CD4-positive, alpha-beta T cell (primary cell): ENCODE data around the gene PEDS1. TPM values are rescaled to one million over a fixed set of nuclear protein-coding genes. Genes with fewer than 3 reads are reported as not detected.
"Not testable (repeated sequence)": the region's sequence is repeated elsewhere in the genome, so short reads cannot be mapped to it uniquely, and the experiment has no call there.

Experiments used
- ATAC-seq: fragments of 200-7000 bp; cut with Tn5 transposase; one replicate; pipeline ENCODE4 v1.10.0; 2022; ENCODE audit warnings: mild to moderate bottlenecking; ENCODE audit not compliant: poor library complexity
- CTCF ChIA-PET: fragments of 350-600 bp; sonication (Branson Sonifier 250); formaldehyde crosslinking; loops from one replicate; lab custom pipeline; 2021; ENCODE audit warnings: antibody characterized with exemption, inconsistent platforms; lab: Charles Lee
- POLR2A ChIA-PET: fragments of 350-600 bp; sonication (Branson Sonifier 250); formaldehyde crosslinking; loops from one replicate; lab custom pipeline; 2021; ENCODE audit warnings: antibody characterized with exemption, inconsistent platforms; lab: Charles Lee
- DNase-seq, 14 experiments: peaks; one replicate each; pipeline ENCODE4 v3.0.0-alpha.2; 2013 to 2020; ENCODE audit warnings: mixed read lengths in 2 of 14
- H3K27ac ChIP-seq, 2 donors: one replicate each; pipeline versions ENCODE4 v1.5.1 to v1.7.0; 2013; ENCODE audit warnings: low read length in 2 of 2, low read depth in 1 of 2, mild to moderate bottlenecking in 1 of 2
- H3K27me3 ChIP-seq, 2 experiments: 1 replicate in 1 of 2; 2 replicates in 1 of 2; pipeline versions ENCODE4 v1.6.1 to v1.7.0; 2013; ENCODE audit warnings: low read length in 2 of 2, control low read depth in 1 of 2, mild to moderate bottlenecking in 1 of 2, moderate library complexity in 1 of 2; ENCODE audit not compliant: insufficient read depth in 2 of 2, control insufficient read depth in 1 of 2
- H3K36me3 ChIP-seq: one replicate; pipeline ENCODE4 v1.6.1; 2013; ENCODE audit warnings: low read length, control low read depth; ENCODE audit not compliant: insufficient read depth
- H3K4me1 ChIP-seq: one replicate; pipeline ENCODE4 v1.6.1; 2013; ENCODE audit warnings: low read length, control low read depth; ENCODE audit not compliant: insufficient read depth
- H3K4me3 ChIP-seq: one replicate; pipeline ENCODE4 v1.5.1; 2013; ENCODE audit warnings: mild to moderate bottlenecking, low read length, moderate library complexity
- H3K9me3 ChIP-seq, 2 experiments: 1 replicate in 1 of 2; 2 replicates in 1 of 2; pipeline versions ENCODE4 v1.6.1 to v1.7.0; 2013; ENCODE audit warnings: low read length in 2 of 2, mild to moderate bottlenecking in 2 of 2, control low read depth in 1 of 2, moderate library complexity in 1 of 2; ENCODE audit not compliant: control insufficient read depth in 1 of 2, insufficient read depth in 1 of 2
- H3K27ac Mint-ChIP-seq: one replicate; pipeline ENCODE4 v1.8.0; 2020; ENCODE audit warnings: mixed read lengths
- H3K27me3 Mint-ChIP-seq: one replicate; pipeline ENCODE4 v1.8.0; 2021; ENCODE audit warnings: mixed read lengths
- H3K36me3 Mint-ChIP-seq: one replicate; pipeline ENCODE4 v1.8.0; 2021; ENCODE audit warnings: low read depth, mixed read lengths
- H3K4me1 Mint-ChIP-seq: one replicate; pipeline ENCODE4 v1.8.0; 2021; ENCODE audit warnings: low read depth, mixed read lengths
- H3K4me3 Mint-ChIP-seq: one replicate; pipeline ENCODE4 v1.8.0; 2020; ENCODE audit warnings: mild to moderate bottlenecking, mixed read lengths
- H3K9me3 Mint-ChIP-seq: one replicate; pipeline ENCODE4 v1.8.0; 2020; ENCODE audit warnings: mixed read lengths
- intact Hi-C, 2 experiments: fragments of 100-400 bp; cut with DNase I in 1 of 2; cut with micrococcal nuclease in 1 of 2; formaldehyde crosslinking; loops; one replicate each; pipeline versions ENCODE4 v1.15.1 to v1.9.0; 2023 to 2025; cut with DNase I, micrococcal nuclease
- total RNA-seq, 174 experiments: library from RNA in 2 of 174; stranded (reverse) in 2 of 174; gene quantifications; one replicate each; pipeline ENCODE4 v1.2.3 and lab custom pipeline; 2021 to 2026
- TF ChIP-seq, protein P1 (sequence below): fragments of 200-600 bp; IDR thresholded peaks from one replicate; pipeline ENCODE4 v1.8.0; 2022; ENCODE audit warnings: antibody characterized with exemption, mild to moderate bottlenecking

PEDS1 gene
- total RNA-seq, 2 experiments from 2014 or later = 21.3 to 21.9 TPM

DNA sequence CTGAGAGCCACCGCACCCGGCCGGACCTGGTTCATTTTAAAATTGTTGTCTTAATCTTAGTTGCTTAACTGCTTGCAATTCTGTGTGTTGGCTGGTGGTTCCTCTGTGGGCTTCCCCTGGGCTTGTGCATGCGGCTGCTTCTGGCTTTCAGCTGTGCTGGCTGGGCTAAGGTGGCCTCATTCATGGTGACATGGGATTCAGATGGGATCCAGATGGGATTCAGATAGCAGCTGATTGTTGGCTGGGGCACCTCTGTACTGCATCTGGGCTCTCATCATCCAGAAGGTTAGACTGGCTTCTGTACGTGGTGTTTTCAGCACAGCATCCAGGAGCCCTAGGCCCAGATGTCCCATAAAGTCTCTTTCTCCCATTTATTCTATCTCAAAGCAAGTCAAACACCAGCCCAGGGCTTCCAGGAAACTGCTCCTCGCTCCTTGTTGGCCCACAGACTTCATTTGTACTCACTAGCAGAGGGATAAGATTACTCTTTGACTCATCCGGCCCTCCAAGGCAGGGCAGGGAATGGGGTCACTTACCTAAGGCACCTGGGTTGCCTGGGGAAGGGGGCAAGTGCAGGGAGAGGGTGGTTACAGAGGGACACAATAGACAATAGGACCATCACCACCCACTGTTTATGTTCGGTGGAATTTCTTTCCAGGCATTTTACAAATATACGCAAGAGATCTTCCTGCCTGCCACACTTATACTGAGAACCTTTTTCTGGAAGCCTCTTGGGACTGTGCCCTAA lies 10.2 kb upstream of the PEDS1 start:
- TF ChIP-seq, protein P1, sequence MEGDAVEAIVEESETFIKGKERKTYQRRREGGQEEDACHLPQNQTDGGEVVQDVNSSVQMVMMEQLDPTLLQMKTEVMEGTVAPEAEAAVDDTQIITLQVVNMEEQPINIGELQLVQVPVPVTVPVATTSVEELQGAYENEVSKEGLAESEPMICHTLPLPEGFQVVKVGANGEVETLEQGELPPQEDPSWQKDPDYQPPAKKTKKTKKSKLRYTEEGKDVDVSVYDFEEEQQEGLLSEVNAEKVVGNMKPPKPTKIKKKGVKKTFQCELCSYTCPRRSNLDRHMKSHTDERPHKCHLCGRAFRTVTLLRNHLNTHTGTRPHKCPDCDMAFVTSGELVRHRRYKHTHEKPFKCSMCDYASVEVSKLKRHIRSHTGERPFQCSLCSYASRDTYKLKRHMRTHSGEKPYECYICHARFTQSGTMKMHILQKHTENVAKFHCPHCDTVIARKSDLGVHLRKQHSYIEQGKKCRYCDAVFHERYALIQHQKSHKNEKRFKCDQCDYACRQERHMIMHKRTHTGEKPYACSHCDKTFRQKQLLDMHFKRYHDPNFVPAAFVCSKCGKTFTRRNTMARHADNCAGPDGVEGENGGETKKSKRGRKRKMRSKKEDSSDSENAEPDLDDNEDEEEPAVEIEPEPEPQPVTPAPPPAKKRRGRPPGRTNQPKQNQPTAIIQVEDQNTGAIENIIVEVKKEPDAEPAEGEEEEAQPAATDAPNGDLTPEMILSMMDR = no peak
- intact Hi-C loops = no loop called here
- no peak overlapping the region for H3K4me3 Mint-ChIP-seq
- Histone ChIP-seq H3K9me3 (no peaks in the 10 kb centered on the region), H3K27ac (no peak overlapping the region), H3K27me3 (no peaks in the 10 kb centered on the region), H3K4me3 (no peak overlapping the region), H3K4me1 (peaks cover 9% of the 10 kb centered on the region), H3K36me3 (no peaks in the 10 kb centered on the region)
- H3K9me3 Mint-ChIP-seq = no peaks in the 10 kb centered on the region
- H3K36me3 Mint-ChIP-seq = no peaks in the 10 kb centered on the region
- no peak for ATAC-seq
- DNase-seq = no peak
- ChIA-PET CTCF (no interaction called here), POLR2A (no interaction called here)
- no peaks in the 10 kb centered on the region for H3K27me3 Mint-ChIP-seq
- no peak overlapping the region for H3K27ac Mint-ChIP-seq
- peaks cover 10% of the 10 kb centered on the region for H3K4me1 Mint-ChIP-seq

DNA sequence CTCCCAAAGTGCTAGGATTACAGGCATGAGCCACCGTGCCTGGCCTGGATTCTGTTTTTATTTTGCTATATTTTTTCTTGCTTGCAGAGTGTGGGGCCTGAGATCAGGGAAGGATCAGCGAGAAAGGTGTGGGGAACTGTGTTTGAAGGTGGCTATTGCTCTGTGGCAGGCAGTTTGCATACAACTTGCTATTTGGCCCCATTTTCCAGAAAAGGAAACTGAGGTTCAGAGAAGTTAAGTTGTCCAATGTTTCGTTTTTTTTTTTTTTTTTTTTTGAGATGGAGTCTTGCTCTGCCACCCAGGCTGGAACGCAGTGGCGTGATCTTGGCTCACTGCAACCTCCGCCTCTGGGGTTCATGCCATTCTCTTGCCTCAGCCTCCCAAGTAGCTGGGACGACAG lies 8.0 kb upstream of the PEDS1 start:
- DNase-seq, H3K4me3 ChIP-seq, H3K27ac Mint-ChIP-seq, intact Hi-C loops, ATAC-seq, H3K27ac ChIP-seq, H3K27me3 ChIP-seq, H3K9me3 ChIP-seq, H3K27me3 Mint-ChIP-seq, H3K36me3 ChIP-seq, H3K36me3 Mint-ChIP-seq, H3K4me3 Mint-ChIP-seq, POLR2A ChIA-PET, H3K4me1 ChIP-seq, H3K9me3 Mint-ChIP-seq: not testable (repeated sequence)
- peaks cover 10% of the 10 kb centered on the region for H3K4me1 Mint-ChIP-seq
- CTCF ChIA-PET = interaction anchor here (1.8 kb wide), 1 partner anchor 8 kb away, joined by 6 read pairs; no protein-coding TSS in a partner anchor

DNA sequence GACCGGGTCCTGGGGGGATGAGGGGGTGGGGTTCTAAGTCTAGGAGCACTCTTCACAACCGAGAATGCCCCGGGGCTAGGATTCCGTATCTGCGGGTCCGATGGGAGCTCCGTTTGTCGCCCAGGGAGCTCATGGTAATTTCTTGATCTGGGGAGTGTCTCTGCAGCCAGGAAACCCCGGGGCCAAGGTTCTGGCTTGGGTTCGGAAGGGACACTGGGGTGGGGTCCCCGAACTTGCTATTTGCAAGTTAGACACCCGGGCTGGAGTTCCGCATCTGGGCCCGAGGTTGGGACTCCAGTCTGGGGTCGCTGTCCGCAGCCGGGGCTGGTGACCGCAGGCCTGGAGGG lies 397 bp downstream of the PEDS1 start:
- Mint-ChIP-seq H3K36me3 (peaks cover 27% of the 10 kb centered on the region), H3K27me3 (no peaks in the 10 kb centered on the region), H3K27ac (peak overlapping the region; percentile 99), H3K9me3 (no peaks in the 10 kb centered on the region), H3K4me1 (peaks cover 57% of the 10 kb centered on the region), H3K4me3 (peak overlapping the region; percentile 84)
- TF ChIP-seq, protein P1 = no peak
- Histone ChIP-seq H3K27ac (peak overlapping the region; percentile 70 to 75), H3K27me3 (no peaks in the 10 kb centered on the region), H3K9me3 (no peaks in the 10 kb centered on the region), H3K4me3 (peak overlapping the region; percentile 96), H3K36me3 (peaks cover 5% of the 10 kb centered on the region), H3K4me1 (peaks cover 55% of the 10 kb centered on the region)
- ChIA-PET POLR2A (interaction anchor here (0.8 to 3.3 kb wide), 17 partner anchors 8 to 805 kb away, joined by 3 to 44 read pairs (median 7); partner anchors contain the start of genes ADNP, CEBPB, DPM1 and MOCS3), CTCF (interaction anchor here (0.6 to 3.4 kb wide), 9 partner anchors 13 to 1096 kb away, joined by 3 to 36 read pairs (median 5); partner anchors contain the start of gene UBE2V1)
- intact Hi-C loops = loop anchor here in 1 of 2 experiments (1.0 to 2.0 kb wide), 3 partner anchors 37 to 357 kb away; partner anchors contain the start of genes CEBPB, PTPN1 and UBE2V1
- ATAC-seq (peak; percentile 1), DNase-seq (peak in 1 of 14 experiments; percentile 19)
